ENCODE results near the gene CNPY4.
"Not testable (repeated sequence)": the region's sequence is repeated elsewhere in the genome, so short reads cannot be mapped to it uniquely, and the experiment has no call there.

The CNPY4 gene

GRCh38 chr7:100122067-100122466 is 2.6 kb downstream of the CNPY4 start:
- peak; percentile 74 for DNase-seq

GRCh38 chr7:100122568-100122967 is 3.1 kb downstream of the CNPY4 start:
- DNase-seq = no peak

GRCh38 chr7:100124301-100125230 is 5.1 kb downstream of the CNPY4 start:
- DNase-seq = no peak

GRCh38 chr7:100126239-100126930 is 7.0 kb downstream of the CNPY4 start:
- no peak for DNase-seq

- DNase-seq = peak; percentile 92
These were observed 7.8 kb downstream of the CNPY4 start, which contains the start of gene MBLAC1 for GRCh38 chr7:100126931-100127865. Gene MBLAC1 (plus strand): TSS chr7:100126967. CDS start chr7:100127396, 429 bp downstream.

- DNase-seq = peak; percentile 74
These were observed 8.6 kb downstream of the CNPY4 start for GRCh38 chr7:100127866-100128636.

GRCh38 chr7:100128637-100128963 is 9.2 kb downstream of the CNPY4 start:
- DNase-seq = no peak

GRCh38 chr7:100130220-100130607 is 10.8 kb downstream of the CNPY4 start:
- DNase-seq = not testable (repeated sequence)

GRCh38 chr7:100130608-100131453 is 11.4 kb downstream of the CNPY4 start:
- peak; percentile 87 for DNase-seq

- no peak for DNase-seq
These were observed 12.7 kb downstream of the CNPY4 start for GRCh38 chr7:100132126-100132525.

- peak; percentile 81 for DNase-seq
These were observed 13.3 kb downstream of the CNPY4 start for GRCh38 chr7:100132697-100133151.

GRCh38 chr7:100137851-100138760 is 18.7 kb downstream of the CNPY4 start:
- no peak for DNase-seq

- no peak for DNase-seq
These were observed 22.1 kb downstream of the CNPY4 start for GRCh38 chr7:100141555-100141949.

- DNase-seq = no peak
These were observed 23.0 kb downstream of the CNPY4 start for GRCh38 chr7:100142461-100142860.

- not testable (repeated sequence) for DNase-seq
These were observed 26.9 kb downstream of the CNPY4 start for GRCh38 chr7:100146350-100146749.

GRCh38 chr7:100147278-100147677 is 27.8 kb downstream of the CNPY4 start:
- no peak for DNase-seq

GRCh38 chr7:100148225-100148558 is 28.8 kb downstream of the CNPY4 start:
- no peak for DNase-seq

- peak; percentile 100 for DNase-seq
These were observed 29.3 kb downstream of the CNPY4 start, which contains the start of gene LAMTOR4 for GRCh38 chr7:100148559-100149328. Gene LAMTOR4 (plus strand): TSS chr7:100148918. CDS start chr7:100148973, 55 bp downstream.

- DNase-seq = no peak
These were observed 33.0 kb downstream of the CNPY4 start for GRCh38 chr7:100152404-100152803.

Measured in islet precursor cell (in vitro differentiated cells).